Measurements from ENCODE around the gene PDE11A. TPM values are rescaled to one million over a fixed set of nuclear protein-coding genes. Genes with fewer than 3 reads are reported as not detected.

The PDE11A gene
- total RNA-seq, 1 experiment from 2014 or later: 0.13 TPM

DNA sequence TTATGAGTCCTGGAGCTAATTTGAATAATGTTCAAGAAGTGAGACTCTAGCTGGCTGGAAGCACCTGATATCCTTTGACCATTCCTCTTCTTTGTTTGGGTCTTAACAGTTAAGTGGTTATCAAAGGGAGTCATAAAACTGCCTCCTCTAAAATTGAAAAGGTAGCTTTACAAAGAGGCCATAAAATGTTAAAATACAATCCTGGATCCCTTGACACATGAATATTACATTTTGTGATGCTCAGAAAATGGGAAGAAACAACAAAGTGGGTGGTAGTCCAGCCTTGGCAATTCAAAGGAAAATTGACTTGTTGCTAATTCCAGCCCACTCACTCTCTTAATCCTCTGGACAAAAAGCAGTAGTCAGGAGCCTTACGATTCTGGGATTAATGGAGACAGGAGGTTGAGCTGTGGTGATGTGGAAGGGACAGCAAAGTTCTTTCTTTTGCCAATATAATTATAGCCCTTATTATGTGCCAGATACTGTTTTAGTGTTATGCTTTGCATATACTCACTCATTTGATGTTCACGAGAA lies 339.2 kb downstream of the PDE11A start:
- H3K79me1 ChIP-seq (ENCODE audit: insufficient read depth, low read depth, low read length, poor library complexity, severe bottlenecking): no peaks in the 10 kb centered on the region
- H3K18ac ChIP-seq (ENCODE audit: insufficient read length, low read depth, low read length): no peak overlapping the region
- Mint-ChIP-seq H3K27ac (no peak overlapping the region), H3K4me1 (peaks cover 15 to 19% of the 10 kb centered on the region in 2 experiments), H3K4me3 (no peak overlapping the region), H3K27me3 (ENCODE audit: low read depth) (peaks cover 97% of the 10 kb centered on the region), H3K36me3 (ENCODE audit: insufficient read depth in 1 of 3, low read depth in 3 of 3) (no peaks in the 10 kb centered on the region), H3K9me3 (peaks cover 0 to 2% of the 10 kb centered on the region in 2 experiments; a peak in 3 of 5 replicates)
- no peak overlapping the region for H3T11ph ChIP-seq (ENCODE audit: low read length)
- H2AFZ ChIP-seq (ENCODE audit: low read length): no peak overlapping the region
- whole genome bisulfite sequencing (ENCODE audit: extremely low coverage, insufficient read length, low lambda C conversion rate): no CpG with 5 or more reads among the region's 2 CpGs
- no peak overlapping the region for H4K91ac ChIP-seq (ENCODE audit: insufficient read length, low read depth, low read length)
- no peak overlapping the region for H3K23ac ChIP-seq (ENCODE audit: insufficient read length, low read depth, low read length)
- no peaks in the 10 kb centered on the region for H3K4me1 ChIP-seq (ENCODE audit: insufficient read depth, low read length)
- H3K4me2 ChIP-seq (ENCODE audit: insufficient read depth, insufficient read length, low read length): no peak overlapping the region
- no peak overlapping the region for H4K8ac ChIP-seq (replicated peaks; ENCODE audit: insufficient read length, low read depth, low read length)
- H4K20me1 ChIP-seq (ENCODE audit: control insufficient read depth, insufficient read depth, insufficient read length): no peaks in the 10 kb centered on the region
- TF ChIP-seq, protein P1, sequence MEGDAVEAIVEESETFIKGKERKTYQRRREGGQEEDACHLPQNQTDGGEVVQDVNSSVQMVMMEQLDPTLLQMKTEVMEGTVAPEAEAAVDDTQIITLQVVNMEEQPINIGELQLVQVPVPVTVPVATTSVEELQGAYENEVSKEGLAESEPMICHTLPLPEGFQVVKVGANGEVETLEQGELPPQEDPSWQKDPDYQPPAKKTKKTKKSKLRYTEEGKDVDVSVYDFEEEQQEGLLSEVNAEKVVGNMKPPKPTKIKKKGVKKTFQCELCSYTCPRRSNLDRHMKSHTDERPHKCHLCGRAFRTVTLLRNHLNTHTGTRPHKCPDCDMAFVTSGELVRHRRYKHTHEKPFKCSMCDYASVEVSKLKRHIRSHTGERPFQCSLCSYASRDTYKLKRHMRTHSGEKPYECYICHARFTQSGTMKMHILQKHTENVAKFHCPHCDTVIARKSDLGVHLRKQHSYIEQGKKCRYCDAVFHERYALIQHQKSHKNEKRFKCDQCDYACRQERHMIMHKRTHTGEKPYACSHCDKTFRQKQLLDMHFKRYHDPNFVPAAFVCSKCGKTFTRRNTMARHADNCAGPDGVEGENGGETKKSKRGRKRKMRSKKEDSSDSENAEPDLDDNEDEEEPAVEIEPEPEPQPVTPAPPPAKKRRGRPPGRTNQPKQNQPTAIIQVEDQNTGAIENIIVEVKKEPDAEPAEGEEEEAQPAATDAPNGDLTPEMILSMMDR (conservative IDR thresholded peaks at IDR 0.05): no peak
- no peak overlapping the region for H2BK12ac ChIP-seq (ENCODE audit: insufficient read length, low read depth, low read length)
- no peak overlapping the region for H3K14ac ChIP-seq (ENCODE audit: insufficient read depth, low read length)
- H2BK120ac ChIP-seq (ENCODE audit: low read depth, low read length, poor library complexity, severe bottlenecking): no peak overlapping the region
- no peak overlapping the region for H3K9ac ChIP-seq (ENCODE audit: extremely low read depth, insufficient read length, low read length)
- DNase-seq: no peak
- no peaks in the 10 kb centered on the region for H3K79me2 ChIP-seq (ENCODE audit: insufficient read depth, low read length)
- H2BK20ac ChIP-seq (ENCODE audit: low read depth, low read length, poor library complexity, severe bottlenecking): no peak overlapping the region
- no peak overlapping the region for H2AK5ac ChIP-seq (ENCODE audit: insufficient read length, low read length)
- no peaks in the 10 kb centered on the region for H3K9me3 ChIP-seq (ENCODE audit: control insufficient read depth, low read depth, low read length)
- no peak overlapping the region for H3K56ac ChIP-seq (ENCODE audit: insufficient read length, low read depth, low read length)
- H2BK5ac ChIP-seq (ENCODE audit: insufficient read length, low read length): no peak overlapping the region
- no peaks in the 10 kb centered on the region for H3K23me2 ChIP-seq (ENCODE audit: insufficient read length, low read depth, low read length, poor library complexity, severe bottlenecking)
- H4K5ac ChIP-seq (ENCODE audit: insufficient read length, low read depth, low read length): no peak overlapping the region
- H3K27ac ChIP-seq (ENCODE audit: insufficient read length, low read depth, low read length): no peak overlapping the region
- H3K27me3 ChIP-seq (ENCODE audit: insufficient read depth, low read length): peaks cover 47% of the 10 kb centered on the region; the same call in 1 of the 2 replicates
- no peak overlapping the region for H2BK15ac ChIP-seq (ENCODE audit: low read depth, low read length)
- no peak overlapping the region for H3K4ac ChIP-seq (ENCODE audit: low read depth, low read length)
